Loucy (cell line): Measurements from ENCODE around the gene GPR78.

Experiments
- H2AFZ ChIP-seq: fragments of 200-600 bp; sonication (generic); 2 replicates; pipeline ENCODE4 v1.6.0; 2016; ENCODE audit warnings: antibody characterized with exemption, mild to moderate bottlenecking, low read length, moderate library complexity
- H3F3A ChIP-seq: fragments of 200-600 bp; 2 replicates; pipeline ENCODE4 v1.6.0; 2016; ENCODE audit warnings: antibody characterized with exemption, low read depth, mild to moderate bottlenecking
- H3K27me3 ChIP-seq: fragments of 200-600 bp; sonication (generic); 2 replicates; pipeline ENCODE4 v1.6.1; 2014; ENCODE audit warnings: low read length, mild to moderate bottlenecking; ENCODE audit not compliant: insufficient read depth, poor library complexity, severe bottlenecking
- H3K36me3 ChIP-seq: fragments of 200-600 bp; sonication (generic); 2 replicates; pipeline ENCODE4 v1.6.1; 2016; ENCODE audit warnings: low read length; ENCODE audit not compliant: insufficient read depth
- H3K4me1 ChIP-seq: fragments of 200-600 bp; sonication (generic); 2 replicates; pipeline ENCODE4 v1.5.1; 2014; ENCODE audit warnings: low read length, mild to moderate bottlenecking; ENCODE audit not compliant: insufficient read depth, poor library complexity, severe bottlenecking
- H3K4me2 ChIP-seq: fragments of 200-600 bp; sonication (generic); 2 replicates; pipeline ENCODE4 v1.6.0; 2014; ENCODE audit warnings: antibody characterized with exemption, low read length, low read depth, mild to moderate bottlenecking; ENCODE audit not compliant: poor library complexity, severe bottlenecking
- H3K4me3 ChIP-seq: fragments of 200-600 bp; sonication (generic); 2 replicates; pipeline ENCODE4 v1.5.1; 2014; ENCODE audit warnings: low read length, mild to moderate bottlenecking, mixed read lengths; ENCODE audit not compliant: poor library complexity, severe bottlenecking
- H3K79me2 ChIP-seq: fragments of 200-600 bp; sonication (generic); 2 replicates; pipeline ENCODE4 v1.6.1; 2014; ENCODE audit warnings: low read length; ENCODE audit not compliant: insufficient read depth
- H3K9ac ChIP-seq: fragments of 200-600 bp; sonication (generic); 2 replicates; pipeline ENCODE4 v1.6.0; 2014; ENCODE audit warnings: mild to moderate bottlenecking, low read depth, low read length, moderate library complexity; ENCODE audit not compliant: poor library complexity, severe bottlenecking
- H3K9me2 ChIP-seq: fragments of 200-600 bp; sonication (generic); replicated peaks from 2 replicates; pipeline ENCODE4 v1.6.1; 2016; ENCODE audit warnings: low read depth, low read length, mixed read lengths
- H3K9me3 ChIP-seq: fragments of 200-600 bp; sonication (generic); 2 replicates; pipeline ENCODE4 v1.6.1; 2014; ENCODE audit warnings: mild to moderate bottlenecking, antibody characterized with exemption, low read length, low read depth; ENCODE audit not compliant: insufficient read depth
- H4K20me1 ChIP-seq: fragments of 200-600 bp; sonication (generic); 2 replicates; pipeline ENCODE4 v1.6.0; 2014; ENCODE audit warnings: antibody characterized with exemption, low read length, mild to moderate bottlenecking; ENCODE audit not compliant: insufficient read depth, poor library complexity, severe bottlenecking
- EZH2phosphoT487 ChIP-seq: fragments of 200-600 bp; IDR thresholded peaks from 2 replicates; pipeline ENCODE4 v1.6.1; 2018; ENCODE audit warnings: antibody characterized with exemption, mild to moderate bottlenecking, moderate library complexity, borderline replicate concordance
- TF ChIP-seq, protein P1 (sequence below): fragments of 200-600 bp; sonication (generic); conservative IDR thresholded peaks from 2 replicates; pipeline ENCODE4 v1.5.1; 2014; ENCODE audit warnings: mild to moderate bottlenecking, antibody characterized with exemption, low read length

Gene GPR78

DNA sequence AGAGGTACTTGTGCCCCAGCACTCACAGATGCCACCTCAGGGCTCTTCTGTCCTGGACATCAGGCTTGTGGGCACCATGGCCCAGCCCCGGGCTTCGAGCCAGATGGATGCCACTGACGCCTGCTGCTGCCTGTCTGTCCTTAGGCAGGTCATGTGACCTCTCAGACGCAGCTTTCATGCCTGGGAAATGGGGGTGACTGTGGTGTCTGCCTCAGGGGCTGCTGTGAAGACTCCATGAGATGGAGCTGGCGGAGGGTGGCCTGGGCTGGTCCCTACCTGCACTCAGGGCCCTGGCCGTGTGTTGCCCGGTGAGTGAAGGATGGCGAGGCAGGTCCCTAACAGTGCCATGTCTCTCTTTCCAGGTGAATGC lies 18.9 kb downstream of the GPR78 start:
- Histone ChIP-seq H2AFZ (no peak overlapping the region), H3K4me3 (no peak overlapping the region), H3K4me1 (no peaks in the 10 kb centered on the region), H3K79me2 (no peaks in the 10 kb centered on the region), H3K36me3 (no peaks in the 10 kb centered on the region), H3K9me3 (no peaks in the 10 kb centered on the region; the same call in 1 of the 2 replicates), H3K9me2 (no peaks in the 10 kb centered on the region), H3K9ac (no peak overlapping the region), H4K20me1 (no peaks in the 10 kb centered on the region), H3F3A (no peaks in the 10 kb centered on the region), H3K27me3 (no peaks in the 10 kb centered on the region), H3K4me2 (no peak overlapping the region)
- no peak for TF ChIP-seq EZH2phosphoT487
- TF ChIP-seq, protein P1, sequence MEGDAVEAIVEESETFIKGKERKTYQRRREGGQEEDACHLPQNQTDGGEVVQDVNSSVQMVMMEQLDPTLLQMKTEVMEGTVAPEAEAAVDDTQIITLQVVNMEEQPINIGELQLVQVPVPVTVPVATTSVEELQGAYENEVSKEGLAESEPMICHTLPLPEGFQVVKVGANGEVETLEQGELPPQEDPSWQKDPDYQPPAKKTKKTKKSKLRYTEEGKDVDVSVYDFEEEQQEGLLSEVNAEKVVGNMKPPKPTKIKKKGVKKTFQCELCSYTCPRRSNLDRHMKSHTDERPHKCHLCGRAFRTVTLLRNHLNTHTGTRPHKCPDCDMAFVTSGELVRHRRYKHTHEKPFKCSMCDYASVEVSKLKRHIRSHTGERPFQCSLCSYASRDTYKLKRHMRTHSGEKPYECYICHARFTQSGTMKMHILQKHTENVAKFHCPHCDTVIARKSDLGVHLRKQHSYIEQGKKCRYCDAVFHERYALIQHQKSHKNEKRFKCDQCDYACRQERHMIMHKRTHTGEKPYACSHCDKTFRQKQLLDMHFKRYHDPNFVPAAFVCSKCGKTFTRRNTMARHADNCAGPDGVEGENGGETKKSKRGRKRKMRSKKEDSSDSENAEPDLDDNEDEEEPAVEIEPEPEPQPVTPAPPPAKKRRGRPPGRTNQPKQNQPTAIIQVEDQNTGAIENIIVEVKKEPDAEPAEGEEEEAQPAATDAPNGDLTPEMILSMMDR: no peak

DNA sequence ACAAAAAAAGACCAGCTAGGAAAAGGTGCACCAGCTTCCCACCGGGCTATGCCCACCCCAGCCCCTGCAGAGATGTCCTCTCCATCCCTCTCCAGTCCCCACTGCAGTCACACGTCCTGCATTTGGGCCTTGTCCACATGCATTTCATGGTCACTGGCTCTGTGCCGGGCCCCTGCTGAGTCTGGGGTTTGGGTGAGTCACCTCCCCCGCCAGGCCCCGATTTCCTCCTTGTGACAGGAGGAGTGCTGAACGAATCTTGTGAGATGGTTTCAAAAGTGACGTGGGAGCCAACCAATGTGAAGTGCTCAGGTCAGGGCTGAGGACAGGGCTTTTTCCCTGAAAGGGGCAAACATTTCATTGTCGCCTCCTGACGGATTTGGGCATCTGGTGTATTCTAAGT lies 19.5 kb downstream of the GPR78 start:
- no peaks in the 10 kb centered on the region; the same call in 1 of the 2 replicates for H3K9me3 ChIP-seq
- H3K4me3 ChIP-seq: no peak overlapping the region
- no peaks in the 10 kb centered on the region for H3K79me2 ChIP-seq

DNA sequence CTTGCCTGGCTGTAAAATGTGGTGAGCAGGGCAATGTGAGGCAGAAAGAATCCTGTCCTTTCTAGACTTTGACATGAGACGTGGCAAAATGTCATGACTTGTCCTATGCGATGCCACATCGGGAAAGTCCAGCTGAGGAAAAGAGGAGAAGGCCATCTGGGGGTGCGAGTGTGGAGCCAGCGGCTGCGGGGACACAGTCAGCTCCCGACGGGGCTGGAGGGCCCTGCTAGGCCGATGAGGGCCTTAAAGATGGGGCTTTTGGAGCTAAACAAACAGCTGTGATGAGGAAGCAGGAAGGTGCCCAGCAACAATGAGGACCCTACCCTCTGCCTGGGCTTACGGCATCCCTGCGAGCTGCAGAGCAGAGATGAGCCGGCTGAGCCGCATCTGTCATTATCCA lies 20.1 kb downstream of the GPR78 start:
- Histone ChIP-seq H3K9me3 (no peaks in the 10 kb centered on the region; the same call in 1 of the 2 replicates), H3K4me1 (no peaks in the 10 kb centered on the region), H3K9me2 (no peaks in the 10 kb centered on the region), H2AFZ (no peak overlapping the region), H3K4me2 (no peak overlapping the region), H3K79me2 (no peaks in the 10 kb centered on the region), H4K20me1 (no peaks in the 10 kb centered on the region), H3F3A (no peaks in the 10 kb centered on the region), H3K36me3 (no peaks in the 10 kb centered on the region), H3K4me3 (no peak overlapping the region), H3K9ac (no peak overlapping the region), H3K27me3 (no peaks in the 10 kb centered on the region)
- no peak for TF ChIP-seq EZH2phosphoT487
- TF ChIP-seq, protein P1: no peak

More for the DNA sequence above, 19.5 kb downstream of the GPR78 start:
- H3K4me1 ChIP-seq: no peaks in the 10 kb centered on the region
- TF ChIP-seq, protein P1: no peak
- TF ChIP-seq EZH2phosphoT487: no peak
- no peak overlapping the region for H2AFZ ChIP-seq
- no peak overlapping the region for H3K9ac ChIP-seq
- H3K36me3 ChIP-seq: no peaks in the 10 kb centered on the region
- no peaks in the 10 kb centered on the region for H4K20me1 ChIP-seq
- H3K4me2 ChIP-seq: no peak overlapping the region
- H3K9me2 ChIP-seq: no peaks in the 10 kb centered on the region
- H3K27me3 ChIP-seq: no peaks in the 10 kb centered on the region
- no peaks in the 10 kb centered on the region for H3F3A ChIP-seq
